Measurements from ENCODE around the gene COL8A2.

The COL8A2 gene

GRCh38 chr1:36109041-36109679 is 15.9 kb downstream of the COL8A2 start:
- DNase-seq = no peak

GRCh38 chr1:36108314-36108713 is 16.7 kb downstream of the COL8A2 start:
- DNase-seq = no peak

GRCh38 chr1:36107394-36107793 is 17.6 kb downstream of the COL8A2 start:
- no peak for DNase-seq

GRCh38 chr1:36106269-36106668 is 18.8 kb downstream of the COL8A2 start:
- no peak for DNase-seq

- DNase-seq = no peak
Observed at GRCh38 chr1:36101546-36101945, 23.5 kb downstream of the COL8A2 start.

GRCh38 chr1:36100376-36100775 is 24.6 kb downstream of the COL8A2 start:
- DNase-seq = no peak

GRCh38 chr1:36099681-36100341 is 25.2 kb downstream of the COL8A2 start:
- peak; percentile 90 for DNase-seq

GRCh38 chr1:36098650-36099365 is 26.2 kb downstream of the COL8A2 start:
- DNase-seq = no peak

- no peak for DNase-seq
Observed at GRCh38 chr1:36097693-36098585, 27.1 kb downstream of the COL8A2 start.

GRCh38 chr1:36096500-36097432 is 28.3 kb downstream of the COL8A2 start:
- no peak for DNase-seq

GRCh38 chr1:36095760-36096405 is 29.1 kb downstream of the COL8A2 start:
- DNase-seq = no peak

GRCh38 chr1:36094621-36095061 is 30.4 kb downstream of the COL8A2 start:
- DNase-seq = no peak

- DNase-seq = no peak
Observed at GRCh38 chr1:36093929-36094328, 31.1 kb downstream of the COL8A2 start.

- DNase-seq = no peak
Observed at GRCh38 chr1:36093226-36093625, 31.8 kb downstream of the COL8A2 start.

GRCh38 chr1:36092798-36093185 is 32.2 kb downstream of the COL8A2 start:
- no peak for DNase-seq

GRCh38 chr1:36092166-36092797 is 32.7 kb downstream of the COL8A2 start:
- DNase-seq = no peak

GRCh38 chr1:36091698-36092097 is 33.3 kb downstream of the COL8A2 start:
- DNase-seq = no peak

- no peak for DNase-seq
Observed at GRCh38 chr1:36091141-36091540, 33.9 kb downstream of the COL8A2 start.

GRCh38 chr1:36089393-36090121 is 35.5 kb downstream of the COL8A2 start:
- no peak for DNase-seq

Measured in right forelimb (tissue), 1 donor.